Stimulated activated naive CD8-positive, alpha-beta T cell treated with anti-CD3 and anti-CD28 coated beads, Interleukin-15, amount 100 ng/mL, for 72 hours (primary cell): ENCODE data around the gene EXD3.
A peak's percentile ranks its signal among the peaks of the same experiment; 100 is the strongest.

ENCODE experiments used
- ATAC-seq: fragments of 150-1000 bp; cut with Tn5 transposase; 2 replicates; pipeline ENCODE4 v1.10.0; 2021; ENCODE audit warnings: mild to moderate bottlenecking, moderate library complexity
- DNase-seq, 2 donors: peaks; one replicate each; pipeline ENCODE4 v3.0.0; 2021 to 2022
- H3K27ac Mint-ChIP-seq, 2 donors: one replicate each; pipeline ENCODE4 v1.8.0; 2022; ENCODE audit warnings: mild to moderate bottlenecking in 2 of 2, mixed read lengths in 2 of 2, moderate library complexity in 2 of 2
- H3K27me3 Mint-ChIP-seq: one replicate; pipeline ENCODE4 v1.8.0; 2022; ENCODE audit warnings: mixed read lengths
- H3K4me1 Mint-ChIP-seq: one replicate; pipeline ENCODE4 v1.8.0; 2022; ENCODE audit warnings: mild to moderate bottlenecking, mixed read lengths
- H3K4me3 Mint-ChIP-seq, 2 donors: one replicate each; pipeline ENCODE4 v1.8.0; 2022; ENCODE audit warnings: mild to moderate bottlenecking in 2 of 2, mixed read lengths in 2 of 2, moderate library complexity in 1 of 2
- H3K9me3 Mint-ChIP-seq, 2 donors: one replicate each; pipeline ENCODE4 v1.8.0; 2022; ENCODE audit warnings: mixed read lengths in 2 of 2

EXD3 gene

GRCh38 chr9:137369061-137369787 lies 53.7 kb downstream of the EXD3 start:
- ATAC-seq, result peak; percentile 54
- Mint-ChIP-seq H3K27ac (peak overlapping the region in 1 of 2 donors; percentile 76), H3K4me3 (no peak overlapping the region)

GRCh38 chr9:137368431-137369035 lies 54.4 kb downstream of the EXD3 start:
- ATAC-seq, result peak; percentile 57
- Mint-ChIP-seq H3K9me3 (no peaks in the 10 kb centered on the region), H3K27me3 (no peaks in the 10 kb centered on the region), H3K27ac (no peak overlapping the region), H3K4me3 (no peak overlapping the region), H3K4me1 (no peaks in the 10 kb centered on the region)
- no peak for DNase-seq

More at GRCh38 chr9:137369061-137369787, 53.7 kb downstream of the EXD3 start:
- no peaks in the 10 kb centered on the region for H3K4me1 Mint-ChIP-seq
- no peak for DNase-seq
- H3K27me3 Mint-ChIP-seq, result no peaks in the 10 kb centered on the region
- H3K9me3 Mint-ChIP-seq, result no peaks in the 10 kb centered on the region

GRCh38 chr9:137367506-137368430 lies 55.2 kb downstream of the EXD3 start:
- DNase-seq (no peak), ATAC-seq (no peak)
- Mint-ChIP-seq H3K9me3 (no peaks in the 10 kb centered on the region), H3K4me1 (no peaks in the 10 kb centered on the region), H3K27ac (peak overlapping the region in 1 of 2 donors; percentile 85), H3K4me3 (no peak overlapping the region), H3K27me3 (no peaks in the 10 kb centered on the region)

GRCh38 chr9:137366891-137367381 lies 56.0 kb downstream of the EXD3 start:
- no peak overlapping the region for H3K27ac Mint-ChIP-seq
- no peaks in the 10 kb centered on the region for H3K9me3 Mint-ChIP-seq
- ATAC-seq (no peak), DNase-seq (no peak)
- no peak overlapping the region for H3K4me3 Mint-ChIP-seq
- no peaks in the 10 kb centered on the region for H3K27me3 Mint-ChIP-seq
- H3K4me1 Mint-ChIP-seq, result no peaks in the 10 kb centered on the region

- no peak overlapping the region for H3K4me3 Mint-ChIP-seq
- peak in 1 of 2 donors; percentile 5 for DNase-seq
- H3K27me3 Mint-ChIP-seq, result no peaks in the 10 kb centered on the region
- peak overlapping the region in 1 of 2 donors; percentile 76 for H3K27ac Mint-ChIP-seq
- H3K9me3 Mint-ChIP-seq, result peaks cover 0 to 5% of the 10 kb centered on the region in 2 donors
- no peaks in the 10 kb centered on the region for H3K4me1 Mint-ChIP-seq
- ATAC-seq, result no peak
Measured at GRCh38 chr9:137366445-137366810, 56.5 kb downstream of the EXD3 start.

GRCh38 chr9:137365552-137366444 lies 57.2 kb downstream of the EXD3 start:
- no peaks in the 10 kb centered on the region for H3K27me3 Mint-ChIP-seq
- ATAC-seq (no peak), DNase-seq (peak in 1 of 2 donors; percentile 6)
- no peak overlapping the region for H3K4me3 Mint-ChIP-seq
- H3K9me3 Mint-ChIP-seq, result peaks cover 0 to 5% of the 10 kb centered on the region in 2 donors
- H3K4me1 Mint-ChIP-seq, result no peaks in the 10 kb centered on the region
- H3K27ac Mint-ChIP-seq, result peak overlapping the region in 1 of 2 donors; percentile 76

- Mint-ChIP-seq H3K27ac (peak overlapping the region in 1 of 2 donors; percentile 80), H3K4me3 (no peak overlapping the region)
- ATAC-seq, result no peak
Measured at GRCh38 chr9:137365056-137365455, 57.9 kb downstream of the EXD3 start.

GRCh38 chr9:137359850-137360249 lies 63.1 kb downstream of the EXD3 start:
- Mint-ChIP-seq H3K4me1 (no peaks in the 10 kb centered on the region), H3K27me3 (no peaks in the 10 kb centered on the region), H3K4me3 (no peak overlapping the region), H3K9me3 (peaks cover 17 to 20% of the 10 kb centered on the region in 2 donors), H3K27ac (no peak overlapping the region)
- DNase-seq, result no peak
- ATAC-seq, result no peak

More at GRCh38 chr9:137365056-137365455, 57.9 kb downstream of the EXD3 start:
- Mint-ChIP-seq H3K9me3 (peaks cover 0 to 5% of the 10 kb centered on the region in 2 donors), H3K4me1 (no peaks in the 10 kb centered on the region), H3K27me3 (no peaks in the 10 kb centered on the region)
- DNase-seq, result peak in 1 of 2 donors; percentile 7

- Mint-ChIP-seq H3K27me3 (no peaks in the 10 kb centered on the region), H3K4me3 (no peak overlapping the region), H3K4me1 (no peaks in the 10 kb centered on the region), H3K27ac (no peak overlapping the region), H3K9me3 (peaks cover 17 to 20% of the 10 kb centered on the region in 2 donors)
- ATAC-seq, result no peak
- no peak for DNase-seq
Measured at GRCh38 chr9:137358126-137358525, 64.8 kb downstream of the EXD3 start.

GRCh38 chr9:137357166-137357565 lies 65.8 kb downstream of the EXD3 start:
- Mint-ChIP-seq H3K4me3 (no peak overlapping the region), H3K27me3 (no peaks in the 10 kb centered on the region), H3K9me3 (peaks cover 17 to 20% of the 10 kb centered on the region in 2 donors), H3K4me1 (no peaks in the 10 kb centered on the region), H3K27ac (no peak overlapping the region)
- DNase-seq (no peak), ATAC-seq (no peak)

- no peak overlapping the region for H3K4me3 Mint-ChIP-seq
- no peaks in the 10 kb centered on the region for H3K27me3 Mint-ChIP-seq
- H3K27ac Mint-ChIP-seq, result no peak overlapping the region
- no peaks in the 10 kb centered on the region for H3K4me1 Mint-ChIP-seq
- ATAC-seq (no peak), DNase-seq (no peak)
- peaks cover 12 to 20% of the 10 kb centered on the region in 2 donors for H3K9me3 Mint-ChIP-seq
Measured at GRCh38 chr9:137355761-137356365, 67.1 kb downstream of the EXD3 start.

GRCh38 chr9:137354845-137355760 lies 67.9 kb downstream of the EXD3 start:
- Mint-ChIP-seq H3K4me3 (no peak overlapping the region), H3K4me1 (no peaks in the 10 kb centered on the region), H3K9me3 (peaks cover 12 to 20% of the 10 kb centered on the region in 2 donors), H3K27ac (no peak overlapping the region), H3K27me3 (no peaks in the 10 kb centered on the region)
- DNase-seq, result no peak
- ATAC-seq, result no peak

GRCh38 chr9:137354153-137354844 lies 68.7 kb downstream of the EXD3 start:
- no peaks in the 10 kb centered on the region for H3K4me1 Mint-ChIP-seq
- no peak overlapping the region for H3K4me3 Mint-ChIP-seq
- H3K27me3 Mint-ChIP-seq, result no peaks in the 10 kb centered on the region
- H3K27ac Mint-ChIP-seq, result peak overlapping the region in 1 of 2 donors; percentile 78
- no peak for DNase-seq
- ATAC-seq, result no peak
- peaks cover 12 to 20% of the 10 kb centered on the region in 2 donors for H3K9me3 Mint-ChIP-seq
